Measurements from ENCODE around the gene UMAD1.

UMAD1 gene

DNA sequence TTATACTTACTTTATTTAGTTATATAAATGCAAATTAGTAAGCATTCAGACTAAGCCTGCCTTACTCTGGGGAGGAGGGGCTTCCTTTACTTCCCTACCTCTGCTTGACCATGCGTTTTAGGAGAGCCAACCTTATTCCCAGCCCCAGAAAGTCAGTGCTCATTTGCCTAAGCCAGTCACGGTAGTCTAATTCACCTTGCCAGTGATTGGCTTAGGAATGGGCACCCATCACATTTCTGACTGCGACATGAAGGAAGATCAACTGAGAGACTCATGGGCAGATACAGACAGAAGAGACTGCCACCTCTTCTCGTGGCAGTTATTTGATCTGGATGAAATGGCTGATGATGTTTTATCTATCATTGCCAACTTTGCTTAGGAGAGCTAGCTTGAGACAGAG is 48.4 kb downstream of the UMAD1 start:
- no peak for DNase-seq

DNA sequence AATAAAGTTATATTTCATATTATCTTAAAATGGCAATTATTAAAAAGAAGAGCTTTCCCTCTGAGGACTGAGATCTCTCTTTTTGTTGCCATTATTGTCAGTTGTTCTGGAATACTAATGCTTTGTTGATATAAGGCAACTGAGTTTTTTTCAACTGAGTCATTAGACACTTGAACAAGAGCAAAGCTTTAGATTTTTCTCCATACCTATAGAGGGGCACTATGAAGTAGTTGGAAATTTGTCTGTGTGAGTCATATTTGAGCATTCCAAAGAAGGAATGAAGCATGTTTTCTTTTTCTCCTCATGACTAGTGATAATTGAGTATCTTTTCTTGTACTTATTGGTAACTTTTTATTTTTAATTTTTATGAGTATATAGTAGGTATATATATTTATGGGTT is 53.3 kb downstream of the UMAD1 start:
- no peak for DNase-seq

DNA sequence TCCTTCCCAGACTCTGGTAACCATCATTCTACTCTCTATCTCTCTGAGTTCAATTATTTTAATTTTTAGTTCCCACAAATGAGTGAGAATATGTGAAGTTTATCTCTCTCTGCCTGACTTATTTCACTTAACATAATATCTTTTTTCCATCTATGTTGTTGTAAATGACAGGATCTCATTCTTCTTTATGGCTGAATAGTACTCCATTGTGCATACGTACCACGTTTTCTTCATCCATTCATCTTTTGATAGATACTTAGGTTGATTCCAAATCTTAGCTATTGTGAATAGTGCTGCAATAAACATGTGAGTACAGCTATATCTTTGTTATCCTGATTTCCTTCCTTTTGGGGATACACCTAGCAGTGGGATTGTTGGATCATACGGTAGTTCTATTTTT is 54.0 kb downstream of the UMAD1 start:
- no peak for DNase-seq

DNA sequence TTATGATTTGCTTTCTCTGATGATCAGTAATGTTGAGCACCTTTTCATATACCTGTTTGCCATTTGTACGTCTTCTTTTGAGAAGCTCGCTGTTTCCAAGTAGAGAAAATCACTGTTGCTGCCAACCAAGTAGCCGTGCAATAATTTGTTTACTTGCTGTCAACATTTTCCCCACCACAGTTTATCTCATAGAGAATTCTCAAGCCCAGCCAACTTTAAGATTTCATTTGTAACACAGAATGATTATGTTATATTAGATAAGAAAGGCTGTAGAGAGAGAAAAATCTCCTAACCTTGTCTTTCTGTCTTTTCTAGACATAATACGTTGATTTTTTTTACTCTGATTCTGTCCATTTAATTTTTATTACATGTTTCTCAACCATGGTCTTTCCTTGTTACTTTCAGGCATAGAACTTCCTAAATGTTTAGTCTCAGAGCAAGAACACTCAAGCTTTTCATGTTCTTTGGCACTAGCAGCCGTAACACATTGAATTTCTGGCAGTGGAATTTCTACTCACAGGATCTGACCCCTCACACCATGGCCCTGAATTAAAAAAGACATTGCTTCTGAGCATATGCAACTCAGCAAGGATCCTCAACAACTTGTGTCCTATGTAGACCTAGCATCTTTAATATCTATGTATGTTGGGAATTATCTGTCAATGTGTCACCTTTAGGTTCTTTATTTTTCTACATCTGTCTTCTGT is 54.7 kb downstream of the UMAD1 start:
- no peak for DNase-seq

DNA sequence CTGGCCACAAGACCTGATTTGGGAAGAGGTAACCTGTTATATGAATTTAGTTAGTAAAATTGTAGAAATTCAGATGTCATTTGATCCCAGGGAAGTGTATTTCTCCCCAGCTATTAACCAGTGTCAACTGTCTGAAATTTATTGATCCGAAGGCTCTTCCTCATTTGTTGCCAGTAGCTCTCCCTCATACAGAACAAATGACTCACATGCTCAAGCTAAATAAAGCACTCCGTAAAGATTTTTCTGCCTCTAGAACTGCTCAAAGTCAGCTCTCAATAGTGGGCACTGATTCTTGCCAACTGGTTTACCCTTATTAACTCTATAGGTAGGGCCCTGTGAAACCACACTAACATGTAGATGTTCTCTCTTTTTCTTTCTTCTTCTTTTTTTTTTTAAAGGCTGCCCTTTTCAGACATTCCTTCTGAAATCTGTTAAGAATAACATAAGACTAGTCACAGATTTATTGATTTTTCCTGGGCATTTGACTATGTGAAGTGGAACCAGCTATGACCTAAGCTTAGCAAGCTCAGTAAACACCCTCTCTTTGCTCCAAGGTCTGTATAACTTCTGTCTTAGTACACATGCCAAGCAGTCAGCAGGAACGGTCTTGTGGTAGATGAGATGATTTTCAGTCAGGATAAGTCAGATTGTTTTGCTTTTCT is 56.0 kb downstream of the UMAD1 start:
- DNase-seq = no peak

DNA sequence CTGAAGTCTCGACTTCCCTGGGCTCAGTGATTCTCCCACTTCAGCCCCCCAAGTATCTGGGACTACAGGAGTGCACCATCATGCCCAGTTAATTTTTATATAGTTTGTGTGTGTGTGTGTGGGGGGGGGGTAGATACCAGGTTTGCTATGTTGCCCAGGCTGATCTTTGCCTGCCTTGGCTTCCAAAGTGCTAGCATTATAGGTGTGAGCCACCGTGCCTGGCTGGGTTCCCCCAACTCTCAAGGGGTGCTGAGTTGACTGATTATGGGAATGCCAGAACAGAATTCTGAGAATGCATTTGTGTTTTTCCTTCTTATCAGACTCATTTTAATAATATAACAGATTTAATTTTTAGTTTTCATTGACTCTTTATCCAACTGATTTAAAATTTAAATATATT is 58.4 kb downstream of the UMAD1 start:
- no peak for DNase-seq

DNA sequence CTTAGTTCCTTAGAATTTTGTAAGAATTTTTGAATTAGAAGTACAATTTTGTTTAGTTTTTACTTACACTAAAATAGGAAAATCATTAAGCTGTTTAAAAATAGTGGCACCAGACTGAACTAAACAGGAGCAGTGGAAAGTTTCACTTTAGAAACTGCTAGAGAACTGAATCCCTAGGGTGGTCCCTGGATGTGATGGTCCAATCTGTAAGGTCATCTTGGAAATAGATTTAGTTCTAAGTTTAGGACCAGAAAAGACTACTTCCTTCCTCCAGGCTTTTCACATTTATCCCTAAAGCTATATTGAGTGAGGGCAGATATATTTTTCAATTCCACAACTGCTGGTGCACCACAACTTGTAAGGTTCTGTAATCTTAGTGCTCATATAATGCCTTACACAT is 58.8 kb downstream of the UMAD1 start:
- DNase-seq = no peak

DNA sequence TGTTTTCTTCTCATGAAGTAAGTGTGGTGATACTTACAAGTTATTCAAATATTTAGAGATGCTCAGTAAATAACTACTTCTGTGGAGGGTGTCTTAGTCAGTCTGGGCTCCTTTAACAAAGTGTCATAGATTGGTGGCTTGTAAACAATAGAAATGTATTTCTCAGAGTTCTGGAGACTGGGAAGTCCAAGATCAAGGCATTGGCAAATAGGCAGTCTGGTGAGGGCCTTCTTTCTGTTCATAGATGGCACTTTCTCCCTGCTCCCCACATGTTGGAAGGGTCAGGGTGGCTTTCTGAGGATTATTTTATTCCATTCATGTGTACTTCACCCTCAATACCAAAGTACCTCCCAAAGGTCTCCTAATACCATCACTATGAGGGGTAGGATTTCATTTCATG is 59.4 kb downstream of the UMAD1 start:
- no peak for DNase-seq

DNA sequence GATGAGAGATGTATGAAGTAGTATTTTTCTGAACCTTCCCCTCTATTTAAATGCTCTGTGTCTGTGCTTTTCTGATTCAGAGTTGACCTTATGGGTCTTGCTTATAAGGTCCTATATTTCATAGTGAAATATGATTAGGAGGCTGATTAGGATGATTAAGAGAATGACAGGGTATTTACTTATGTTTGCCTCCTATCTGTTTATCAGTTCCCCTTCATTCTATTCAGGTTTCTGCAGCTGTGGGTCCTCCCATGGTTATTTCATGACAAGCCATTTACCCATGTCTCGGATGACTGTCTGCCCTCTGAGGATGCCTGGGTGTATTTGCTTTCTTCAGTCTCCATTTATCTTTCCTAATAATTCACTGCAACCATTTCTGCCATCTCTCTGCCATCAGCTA is 61.0 kb downstream of the UMAD1 start:
- no peak for DNase-seq

DNA sequence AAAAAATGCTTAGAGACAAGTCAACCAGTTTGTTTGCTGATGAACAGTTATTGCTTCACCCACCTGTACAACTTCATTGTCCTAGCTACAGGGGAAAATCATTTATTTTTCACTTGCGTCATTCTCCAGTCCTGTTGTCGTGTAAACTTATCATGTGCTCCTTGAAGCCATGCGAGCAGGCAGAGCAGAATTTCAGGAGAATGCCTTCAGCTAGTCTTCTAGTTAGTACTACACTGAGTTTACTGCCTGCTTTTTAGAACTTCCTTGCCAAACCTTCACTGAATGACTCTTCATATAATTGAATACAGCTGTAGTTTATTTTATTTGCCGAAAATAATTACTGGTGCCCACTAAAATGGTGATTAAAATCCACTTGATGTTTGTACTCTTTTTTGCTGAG is 62.3 kb downstream of the UMAD1 start:
- DNase-seq = no peak

DNA sequence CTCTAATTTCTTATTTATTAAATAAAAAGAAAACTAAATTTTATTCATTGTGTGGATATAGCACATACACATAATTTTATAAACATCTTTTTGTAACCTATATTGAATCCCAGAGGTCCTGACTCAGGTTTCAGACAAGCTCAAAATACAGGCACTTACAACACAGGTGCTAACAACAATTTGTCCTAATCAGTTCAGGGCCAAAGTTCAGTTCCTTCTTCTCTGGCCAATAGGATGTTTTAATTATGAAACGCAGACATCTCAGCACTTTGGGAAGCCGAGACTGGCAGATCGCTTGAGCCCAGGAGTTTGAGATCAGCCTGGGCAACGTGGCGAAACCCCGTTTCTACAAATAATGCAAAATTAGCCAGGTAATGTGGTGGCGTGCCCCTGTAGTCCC is 62.9 kb downstream of the UMAD1 start:
- DNase-seq = no peak

DNA sequence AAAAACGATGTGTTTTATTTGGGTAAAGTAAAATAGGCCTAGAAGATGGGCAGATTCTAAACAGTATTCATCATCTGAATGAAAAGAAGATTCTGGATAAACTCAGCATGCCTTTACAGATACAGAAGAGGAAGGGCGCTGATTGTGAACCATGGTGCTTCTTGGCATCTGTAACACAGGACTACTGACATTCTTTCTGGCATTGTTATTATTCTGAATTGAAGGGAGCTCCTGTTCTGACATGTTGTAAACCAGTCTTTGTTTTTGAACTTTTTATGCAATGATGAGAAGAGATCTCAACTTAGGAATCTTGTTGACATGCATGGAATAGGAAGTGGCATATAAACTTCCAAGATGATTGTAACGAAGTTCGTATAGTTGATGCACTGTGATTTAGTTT is 64.3 kb downstream of the UMAD1 start:
- DNase-seq = no peak

DNA sequence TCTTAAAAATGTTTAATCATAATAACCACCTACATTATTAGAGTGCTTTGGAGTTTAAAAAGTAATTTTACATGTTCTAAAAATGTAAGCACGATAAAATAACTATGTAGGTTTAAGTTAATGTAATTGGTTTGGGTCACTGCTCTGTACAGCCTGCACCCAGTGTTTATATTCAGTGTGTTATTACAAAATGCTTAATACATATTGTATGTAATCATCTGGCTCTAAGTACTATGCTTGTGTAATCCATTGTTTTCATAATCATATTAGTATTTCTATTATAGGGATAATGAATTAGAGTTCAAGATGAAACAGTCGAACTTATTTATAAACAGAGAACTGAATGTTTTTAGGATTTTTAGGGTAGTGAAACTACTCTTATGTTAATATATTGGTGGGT is 64.8 kb downstream of the UMAD1 start:
- no peak for DNase-seq

DNA sequence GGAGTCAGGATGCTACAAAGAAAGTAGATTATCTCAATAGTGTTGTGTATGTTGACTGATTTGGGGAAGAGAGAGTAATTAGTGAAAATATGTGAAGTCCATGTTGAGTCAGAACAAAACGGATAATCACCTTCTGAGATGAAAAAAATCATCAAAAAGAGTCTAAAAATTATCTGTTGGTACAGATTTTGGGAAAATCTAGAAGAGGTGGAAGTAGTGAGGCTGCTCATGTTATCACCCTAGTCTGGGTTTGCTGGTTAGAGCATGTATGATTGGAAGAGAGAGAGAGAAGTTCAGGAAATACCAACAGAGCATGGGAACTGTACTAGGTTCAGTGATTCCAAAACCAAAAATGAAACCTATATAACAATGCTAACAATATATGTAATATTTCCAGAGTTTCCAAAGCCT is 65.6 kb downstream of the UMAD1 start:
- DNase-seq = no peak

DNA sequence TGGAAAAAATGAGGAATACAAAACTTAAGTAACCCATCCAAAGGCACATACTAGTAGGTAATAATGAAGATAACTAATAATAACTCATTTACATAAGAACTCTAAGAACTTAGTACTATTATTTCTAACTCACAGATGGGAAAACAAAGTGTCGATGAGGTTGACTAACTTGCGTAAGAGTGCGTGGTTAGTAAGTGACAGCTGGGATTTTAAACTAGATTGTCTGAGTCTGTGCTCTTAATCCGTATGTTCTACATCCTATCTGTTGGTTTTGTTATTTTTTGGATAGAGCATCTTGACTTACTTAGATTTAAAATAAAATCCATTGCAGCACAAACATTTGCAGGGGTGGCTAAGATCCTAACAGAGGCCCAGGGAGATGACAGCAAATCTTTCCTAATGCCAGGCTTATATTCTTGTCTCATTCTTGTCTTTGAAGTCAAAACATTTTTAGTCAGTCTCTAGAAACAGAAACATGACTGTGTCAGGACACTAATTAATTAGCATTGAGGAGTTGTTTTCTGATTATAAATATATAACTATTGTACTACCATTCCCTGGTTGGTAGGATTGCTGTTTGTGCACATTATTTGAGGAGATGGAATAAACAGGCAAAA is 66.1 kb downstream of the UMAD1 start:
- no peak for DNase-seq

DNA sequence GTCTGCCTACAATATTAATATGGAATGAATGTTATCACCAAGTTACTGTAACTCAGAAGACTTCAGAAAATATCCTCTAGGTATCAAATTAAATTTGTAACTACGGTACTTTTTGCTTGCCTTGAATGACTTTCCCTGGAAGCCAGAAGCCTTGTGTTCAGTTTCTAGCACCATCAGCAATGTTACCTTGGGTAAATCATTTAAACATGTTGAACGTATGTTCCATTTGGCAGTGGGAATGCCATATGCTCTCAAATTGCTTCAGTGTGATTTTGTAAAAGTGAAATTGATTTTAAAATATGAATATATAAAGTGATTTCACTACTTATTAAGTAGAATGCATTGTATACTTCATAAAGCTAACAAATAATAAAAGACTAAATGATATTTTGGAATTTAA is 66.7 kb downstream of the UMAD1 start:
- no peak for DNase-seq

DNA sequence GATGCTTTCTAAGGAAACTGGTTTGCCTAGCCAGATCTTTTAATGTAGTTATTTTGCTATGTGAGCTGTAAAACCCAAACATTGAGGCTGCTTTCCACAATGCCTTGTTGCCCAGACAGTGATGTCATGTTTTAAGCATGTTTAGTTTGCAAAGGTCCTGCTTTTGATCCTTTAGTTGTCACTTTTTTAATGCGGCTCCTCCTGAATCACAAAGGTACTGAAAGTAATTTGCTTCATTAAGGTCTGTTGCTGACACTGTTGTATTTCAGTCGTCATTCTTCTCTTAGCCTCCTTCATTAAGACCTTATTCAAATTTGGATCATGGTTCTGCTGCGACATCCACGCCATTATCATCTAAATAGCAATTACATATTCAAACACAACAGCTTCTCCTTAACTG is 67.3 kb downstream of the UMAD1 start:
- DNase-seq = no peak

DNA sequence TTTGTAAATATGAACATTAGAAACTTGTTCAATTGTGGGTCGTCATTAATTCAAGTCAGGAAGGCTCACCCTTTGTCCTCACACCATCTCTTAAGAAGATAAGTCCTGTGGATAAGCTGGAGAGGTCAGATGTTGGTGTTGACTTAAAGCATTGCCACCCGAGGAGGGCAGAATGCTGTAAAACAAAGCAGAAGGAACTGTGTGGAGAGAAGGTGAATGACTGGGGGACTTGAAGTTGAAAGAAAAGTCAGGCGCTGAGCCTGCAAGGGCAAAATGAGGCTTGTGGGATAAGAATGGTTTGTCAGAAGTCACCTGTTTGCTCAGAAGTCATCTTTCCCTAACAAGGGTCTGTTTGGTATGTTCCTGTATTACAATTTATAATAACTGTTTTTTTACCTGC is 68.7 kb downstream of the UMAD1 start:
- DNase-seq = no peak

DNA sequence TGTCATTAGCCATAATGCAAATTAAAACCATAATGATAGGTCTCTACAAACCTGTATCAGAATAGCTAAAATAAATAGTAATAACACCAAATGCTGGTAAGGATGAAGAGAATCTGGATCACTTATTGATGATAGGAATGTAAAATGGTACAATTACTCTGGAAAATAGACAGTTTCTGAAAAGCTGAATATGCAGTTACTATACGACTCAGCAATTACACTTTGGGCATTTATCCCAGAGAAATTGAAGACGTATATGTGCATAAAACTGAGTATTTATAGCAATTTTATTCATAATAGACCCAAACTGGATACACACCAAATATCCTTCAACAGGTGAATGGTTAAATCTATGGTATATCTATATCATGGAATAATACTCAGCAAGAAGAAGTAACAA is 69.9 kb downstream of the UMAD1 start:
- no peak for DNase-seq

DNA sequence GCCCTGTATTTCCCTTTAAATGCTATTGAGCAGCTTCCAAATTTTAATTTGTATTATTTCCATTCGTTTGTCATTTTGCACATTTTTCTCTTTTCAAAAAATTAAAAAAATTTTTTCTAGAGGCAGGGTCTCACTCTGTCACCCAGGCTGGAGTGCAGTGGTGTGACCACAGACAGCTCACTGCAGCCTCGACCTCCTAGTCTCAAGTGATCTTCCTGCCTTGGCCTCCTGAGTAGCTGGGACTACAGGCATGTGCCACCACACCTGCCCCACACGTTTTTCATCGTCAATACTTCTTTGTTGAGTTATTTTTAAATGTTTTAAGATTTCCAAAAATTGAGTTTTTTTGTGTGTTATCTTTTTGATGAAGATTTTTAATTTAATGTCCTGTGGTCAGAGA is 73.2 kb downstream of the UMAD1 start:
- no peak for DNase-seq

DNA sequence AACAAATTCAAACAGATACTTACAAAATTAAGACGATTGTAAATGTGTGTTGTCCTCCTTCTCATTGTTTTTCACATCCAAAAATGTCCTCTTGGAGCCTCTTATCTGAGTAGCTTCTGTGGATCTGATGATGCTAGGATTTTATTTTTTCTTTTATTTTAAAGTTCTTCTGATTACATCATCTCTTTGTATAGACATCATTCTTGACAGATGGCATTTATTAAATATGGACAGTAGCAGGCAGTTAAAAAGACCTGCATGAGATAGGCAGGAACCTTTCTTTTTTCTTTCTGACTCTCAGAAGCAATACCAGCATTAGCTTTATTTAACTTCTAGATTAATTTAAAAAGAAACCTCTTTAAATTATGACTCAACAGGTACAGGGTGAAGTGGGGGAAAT is 77.9 kb downstream of the UMAD1 start, which contains the start of gene RPA3:
Gene RPA3, minus strand, starts transcription at position 116 of the 400 bp plus-strand sequence. CDS start 78,189 bp downstream, outside the sequence.
- no peak for DNase-seq

DNA sequence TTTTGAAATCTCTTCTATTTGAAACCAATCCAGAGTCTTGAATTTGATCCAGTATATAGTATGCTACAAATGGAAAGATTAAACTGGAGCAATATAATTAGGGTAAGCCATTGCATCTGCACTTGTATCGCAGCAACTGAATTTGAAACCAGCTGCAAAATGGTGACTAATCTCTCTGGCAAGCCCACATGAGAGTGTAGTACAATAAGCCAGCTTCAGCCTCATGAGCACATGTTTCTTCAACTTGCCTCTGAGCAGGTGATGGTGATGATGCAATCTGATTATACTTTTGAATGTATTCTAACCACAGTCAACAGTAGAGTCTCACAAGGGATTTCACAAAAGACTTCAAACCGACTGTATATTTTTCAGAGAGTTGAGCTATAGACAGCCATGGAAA is 78.7 kb downstream of the UMAD1 start:
- peak in 22 of 58 donors; percentile 0 to 40 (median 6) for DNase-seq

DNA sequence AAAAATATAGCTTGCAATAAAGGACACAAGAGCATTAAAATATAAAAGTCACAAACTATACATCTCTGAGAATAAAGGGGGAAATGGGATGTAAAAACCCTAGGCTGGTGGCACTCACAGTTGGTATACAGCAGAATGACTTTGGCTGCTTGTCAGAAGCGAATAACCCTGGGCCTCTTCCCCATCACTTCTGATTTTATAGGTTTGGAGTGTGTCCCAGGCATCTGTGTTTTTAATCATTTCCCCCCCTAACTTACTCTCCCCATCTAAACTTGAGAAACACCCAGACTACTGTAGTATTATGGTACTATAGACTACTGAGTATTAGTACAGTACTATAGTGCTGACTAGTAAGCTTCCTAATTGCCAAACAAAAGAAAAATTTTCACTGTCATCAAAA is 79.6 kb downstream of the UMAD1 start:
- no peak for DNase-seq
